SU-DHL-6 (cell line): Measurements from ENCODE around the gene TMEM52B.

Experiments
- H2AFZ ChIP-seq: fragments of 200-600 bp; sonication (generic); 2 replicates; pipeline ENCODE4 v1.6.1; 2014; ENCODE audit warnings: low read depth, mild to moderate bottlenecking, moderate library complexity, mixed read lengths, antibody characterized with exemption, low read length; ENCODE audit not compliant: severe bottlenecking
- H3F3A ChIP-seq: fragments of 200-600 bp; shearing (Covaris generic); 2 replicates; pipeline ENCODE4 v1.6.0; 2016; ENCODE audit warnings: antibody characterized with exemption, mild to moderate bottlenecking; ENCODE audit not compliant: insufficient read depth
- H3K27ac ChIP-seq: fragments of 200-600 bp; sonication (generic); 2 replicates; pipeline ENCODE4 v1.5.1; 2016; ENCODE audit warnings: low read depth, mild to moderate bottlenecking, low read length, moderate library complexity, mixed read lengths
- H3K27me3 ChIP-seq: fragments of 200-600 bp; sonication (generic), shearing (Covaris generic); 2 replicates; pipeline ENCODE4 v1.6.0; 2014; ENCODE audit warnings: mild to moderate bottlenecking, low read length
- H3K36me3 ChIP-seq: fragments of 200-600 bp; sonication (generic); 2 replicates; pipeline ENCODE4 v1.6.1; 2014; ENCODE audit warnings: mild to moderate bottlenecking, low read length, mixed read lengths
- H3K4me2 ChIP-seq: fragments of 300-600, 200-600 bp; shearing (Covaris generic), sonication (generic); 2 replicates; pipeline ENCODE4 v1.6.0; 2014; ENCODE audit warnings: low read length, low read depth, mild to moderate bottlenecking; ENCODE audit not compliant: poor library complexity, severe bottlenecking
- H3K4me3 ChIP-seq: fragments of 200-600 bp; sonication (generic); 2 replicates; pipeline ENCODE4 v1.5.1; 2014; ENCODE audit warnings: antibody characterized with exemption, low read length, mild to moderate bottlenecking, mixed read lengths; ENCODE audit not compliant: insufficient read depth, poor library complexity, severe bottlenecking
- H3K79me2 ChIP-seq: fragments of 200-600 bp; sonication (generic); 2 replicates; pipeline ENCODE4 v1.6.1; 2014; ENCODE audit warnings: mild to moderate bottlenecking, low read length, moderate library complexity; ENCODE audit not compliant: insufficient read depth
- H3K9ac ChIP-seq: fragments of 200-600 bp; sonication (generic); 2 replicates; pipeline ENCODE4 v1.7.0; 2014; ENCODE audit warnings: mild to moderate bottlenecking, low read length
- H3K9me2 ChIP-seq: fragments of 200-600 bp; sonication (generic); replicated peaks from 2 replicates; pipeline ENCODE4 v1.6.1; 2014; ENCODE audit warnings: low read length; ENCODE audit not compliant: insufficient read depth
- H3K9me3 ChIP-seq: fragments of 200-600 bp; sonication (generic); 2 replicates; pipeline ENCODE4 v1.6.1; 2014; ENCODE audit warnings: low read length, mixed read lengths; ENCODE audit not compliant: insufficient read depth
- H4K20me1 ChIP-seq: fragments of 200-600 bp; sonication (generic); 2 replicates; pipeline ENCODE4 v1.6.1; 2014; ENCODE audit warnings: low read depth, mild to moderate bottlenecking, antibody characterized with exemption, low read length, moderate library complexity, mixed read lengths
- CTCF ChIP-seq: fragments of 200-600 bp; sonication (generic); IDR thresholded peaks from one replicate; pipeline ENCODE4 v1.5.1; 2017; ENCODE audit warnings: antibody characterized with exemption, mild to moderate bottlenecking, low read length, moderate library complexity; ENCODE audit not compliant: insufficient read depth, poor library complexity, severe bottlenecking
- EZH2phosphoT487 ChIP-seq: fragments of 200-600 bp; sonication (generic), shearing (Covaris generic); conservative IDR thresholded peaks from 2 replicates; pipeline ENCODE4 v1.6.1; 2018; ENCODE audit warnings: mild to moderate bottlenecking, antibody characterized with exemption, low read length, moderate library complexity, mixed read lengths

Gene TMEM52B

GRCh38 chr12:10189653-10190052, 10.8 kb downstream of the TMEM52B start:
- no peak overlapping the region for H3K27ac ChIP-seq
- H3K79me2 ChIP-seq: no peaks in the 10 kb centered on the region
- H3K36me3 ChIP-seq: no peaks in the 10 kb centered on the region
- H3K9me2 ChIP-seq: no peaks in the 10 kb centered on the region
- H2AFZ ChIP-seq: no peak overlapping the region
- no peaks in the 10 kb centered on the region for H4K20me1 ChIP-seq
- no peaks in the 10 kb centered on the region for H3K27me3 ChIP-seq
- no peak overlapping the region for H3K9ac ChIP-seq
- no peaks in the 10 kb centered on the region for H3K9me3 ChIP-seq
- H3K4me2 ChIP-seq: no peak overlapping the region
- H3F3A ChIP-seq: no peaks in the 10 kb centered on the region
- TF ChIP-seq EZH2phosphoT487 (no peak), CTCF (no peak)
- H3K4me3 ChIP-seq: no peak overlapping the region

GRCh38 chr12:10190558-10191388, 11.9 kb downstream of the TMEM52B start:
- no peaks in the 10 kb centered on the region for H3K27me3 ChIP-seq
- H3K9ac ChIP-seq: no peak overlapping the region
- H4K20me1 ChIP-seq: no peaks in the 10 kb centered on the region
- no peaks in the 10 kb centered on the region for H3K9me3 ChIP-seq
- no peaks in the 10 kb centered on the region for H3F3A ChIP-seq
- H3K27ac ChIP-seq: no peak overlapping the region
- H3K36me3 ChIP-seq: no peaks in the 10 kb centered on the region
- no peak for TF ChIP-seq EZH2phosphoT487
- peak; percentile 34 for TF ChIP-seq CTCF
- H3K4me3 ChIP-seq: no peak overlapping the region
- no peak overlapping the region for H3K4me2 ChIP-seq
- H2AFZ ChIP-seq: no peak overlapping the region
- H3K79me2 ChIP-seq: no peaks in the 10 kb centered on the region
- H3K9me2 ChIP-seq: no peaks in the 10 kb centered on the region

GRCh38 chr12:10191865-10192264, 13.0 kb downstream of the TMEM52B start:
- TF ChIP-seq EZH2phosphoT487 (no peak), CTCF (no peak)
- Histone ChIP-seq H3F3A (no peaks in the 10 kb centered on the region), H3K36me3 (no peaks in the 10 kb centered on the region), H3K9ac (no peak overlapping the region), H4K20me1 (no peaks in the 10 kb centered on the region), H3K4me2 (no peak overlapping the region), H3K27ac (no peak overlapping the region), H3K27me3 (no peaks in the 10 kb centered on the region), H3K79me2 (no peaks in the 10 kb centered on the region), H3K9me2 (no peaks in the 10 kb centered on the region), H2AFZ (no peak overlapping the region), H3K4me3 (no peak overlapping the region), H3K9me3 (no peaks in the 10 kb centered on the region)
